Measurements from ENCODE around the gene CLTC.
"Not testable (repeated sequence)": the region's sequence is repeated elsewhere in the genome, so short reads cannot be mapped to it uniquely, and the experiment has no call there.

CLTC gene

GRCh38 chr17:59643159-59644140 is 23.8 kb downstream of the CLTC start:
- no peak for FAIRE-seq
- no peak for TF ChIP-seq CTCF (IDR thresholded peaks at IDR 0.05; ENCODE audit: insufficient read depth, missing control alignments)
- DNase-seq (ENCODE audit: insufficient read length, low spot score), result no peak

- FAIRE-seq (no peak), DNase-seq (ENCODE audit: insufficient read length, low spot score) (no peak)
- no peak for TF ChIP-seq CTCF (IDR thresholded peaks at IDR 0.05; ENCODE audit: insufficient read depth, missing control alignments)
Observed at GRCh38 chr17:59647288-59647687, 27.6 kb downstream of the CLTC start.

GRCh38 chr17:59649886-59650285 is 30.2 kb downstream of the CLTC start:
- no peak for DNase-seq (ENCODE audit: insufficient read length, low spot score)
- no peak for TF ChIP-seq CTCF (IDR thresholded peaks at IDR 0.05; ENCODE audit: insufficient read depth, missing control alignments)
- no peak for FAIRE-seq

GRCh38 chr17:59650642-59651041 is 30.9 kb downstream of the CLTC start:
- FAIRE-seq (no peak), DNase-seq (ENCODE audit: insufficient read length, low spot score) (no peak)
- no peak for TF ChIP-seq CTCF (IDR thresholded peaks at IDR 0.05; ENCODE audit: insufficient read depth, missing control alignments)

- no peak for FAIRE-seq
- DNase-seq (ENCODE audit: insufficient read length, low spot score), result no peak
- TF ChIP-seq CTCF (IDR thresholded peaks at IDR 0.05; ENCODE audit: insufficient read depth, missing control alignments), result no peak
Observed at GRCh38 chr17:59651346-59651745, 31.7 kb downstream of the CLTC start.

GRCh38 chr17:59652119-59652518 is 32.4 kb downstream of the CLTC start:
- TF ChIP-seq CTCF (IDR thresholded peaks at IDR 0.05; ENCODE audit: insufficient read depth, missing control alignments), result no peak
- FAIRE-seq (no peak), DNase-seq (ENCODE audit: insufficient read length, low spot score) (no peak)

- FAIRE-seq; DNase-seq (ENCODE audit: insufficient read length, low spot score): not testable (repeated sequence)
Observed at GRCh38 chr17:59656624-59657023, 36.9 kb downstream of the CLTC start.
